ENCODE measurements around the gene CSH1.

Gene CSH1

GRCh38 chr17:63939884-63940283, 43.5 kb upstream of the CSH1 start:
- no peak for DNase-seq (ENCODE audit: low read depth, low spot score)
- H3K9me3 ChIP-seq (ENCODE audit: low read depth, low read length), result no peaks in the 10 kb centered on the region
- H3K9ac ChIP-seq (ENCODE audit: insufficient read length), result no peak overlapping the region
- H3K27ac ChIP-seq, result no peak overlapping the region
- no peaks in the 10 kb centered on the region for H3K36me3 ChIP-seq (ENCODE audit: insufficient read depth, low read length)
- H3K4me3 ChIP-seq, result no peak overlapping the region
- no peak for TF ChIP-seq EZH2 (IDR thresholded peaks at IDR 0.05)
- TF ChIP-seq POLR2AphosphoS5 (IDR thresholded peaks at IDR 0.05; ENCODE audit: borderline replicate concordance, low read depth, low read length), result no peak
- no peak for TF ChIP-seq FOXP2 (optimal IDR thresholded peaks at IDR 0.05; ENCODE audit: control extremely low read depth, extremely low read length, insufficient read depth)

- Histone ChIP-seq H3K9ac (ENCODE audit: insufficient read length) (no peak overlapping the region), H3K4me3 (no peak overlapping the region), H3K9me3 (ENCODE audit: low read depth, low read length) (no peaks in the 10 kb centered on the region), H3K27ac (no peak overlapping the region), H3K36me3 (ENCODE audit: insufficient read depth, low read length) (no peaks in the 10 kb centered on the region)
- DNase-seq (ENCODE audit: low read depth, low spot score), result no peak
- TF ChIP-seq EZH2 (IDR thresholded peaks at IDR 0.05), result no peak
- TF ChIP-seq POLR2AphosphoS5 (IDR thresholded peaks at IDR 0.05; ENCODE audit: borderline replicate concordance, low read depth, low read length), result no peak
- TF ChIP-seq FOXP2 (optimal IDR thresholded peaks at IDR 0.05; ENCODE audit: control extremely low read depth, extremely low read length, insufficient read depth), result no peak
Measured at GRCh38 chr17:63939401-63939800, 43.0 kb upstream of the CSH1 start.

GRCh38 chr17:63937920-63938319, 41.5 kb upstream of the CSH1 start:
- no peaks in the 10 kb centered on the region for H3K36me3 ChIP-seq (ENCODE audit: insufficient read depth, low read length)
- H3K27ac ChIP-seq, result no peak overlapping the region
- H3K9ac ChIP-seq (ENCODE audit: insufficient read length), result no peak overlapping the region
- DNase-seq (ENCODE audit: low read depth, low spot score), result no peak
- H3K4me3 ChIP-seq, result no peak overlapping the region
- TF ChIP-seq POLR2AphosphoS5 (IDR thresholded peaks at IDR 0.05; ENCODE audit: borderline replicate concordance, low read depth, low read length) (no peak), EZH2 (IDR thresholded peaks at IDR 0.05) (no peak), FOXP2 (optimal IDR thresholded peaks at IDR 0.05; ENCODE audit: control extremely low read depth, extremely low read length, insufficient read depth) (no peak)
- no peaks in the 10 kb centered on the region for H3K9me3 ChIP-seq (ENCODE audit: low read depth, low read length)

GRCh38 chr17:63937319-63937718, 40.9 kb upstream of the CSH1 start:
- TF ChIP-seq EZH2 (IDR thresholded peaks at IDR 0.05) (no peak), POLR2AphosphoS5 (IDR thresholded peaks at IDR 0.05; ENCODE audit: borderline replicate concordance, low read depth, low read length) (no peak), FOXP2 (optimal IDR thresholded peaks at IDR 0.05; ENCODE audit: control extremely low read depth, extremely low read length, insufficient read depth) (no peak)
- DNase-seq (ENCODE audit: low read depth, low spot score), result no peak
- Histone ChIP-seq H3K4me3 (no peak overlapping the region), H3K9ac (ENCODE audit: insufficient read length) (no peak overlapping the region), H3K27ac (no peak overlapping the region), H3K9me3 (ENCODE audit: low read depth, low read length) (no peaks in the 10 kb centered on the region), H3K36me3 (ENCODE audit: insufficient read depth, low read length) (no peaks in the 10 kb centered on the region)

DNA sequence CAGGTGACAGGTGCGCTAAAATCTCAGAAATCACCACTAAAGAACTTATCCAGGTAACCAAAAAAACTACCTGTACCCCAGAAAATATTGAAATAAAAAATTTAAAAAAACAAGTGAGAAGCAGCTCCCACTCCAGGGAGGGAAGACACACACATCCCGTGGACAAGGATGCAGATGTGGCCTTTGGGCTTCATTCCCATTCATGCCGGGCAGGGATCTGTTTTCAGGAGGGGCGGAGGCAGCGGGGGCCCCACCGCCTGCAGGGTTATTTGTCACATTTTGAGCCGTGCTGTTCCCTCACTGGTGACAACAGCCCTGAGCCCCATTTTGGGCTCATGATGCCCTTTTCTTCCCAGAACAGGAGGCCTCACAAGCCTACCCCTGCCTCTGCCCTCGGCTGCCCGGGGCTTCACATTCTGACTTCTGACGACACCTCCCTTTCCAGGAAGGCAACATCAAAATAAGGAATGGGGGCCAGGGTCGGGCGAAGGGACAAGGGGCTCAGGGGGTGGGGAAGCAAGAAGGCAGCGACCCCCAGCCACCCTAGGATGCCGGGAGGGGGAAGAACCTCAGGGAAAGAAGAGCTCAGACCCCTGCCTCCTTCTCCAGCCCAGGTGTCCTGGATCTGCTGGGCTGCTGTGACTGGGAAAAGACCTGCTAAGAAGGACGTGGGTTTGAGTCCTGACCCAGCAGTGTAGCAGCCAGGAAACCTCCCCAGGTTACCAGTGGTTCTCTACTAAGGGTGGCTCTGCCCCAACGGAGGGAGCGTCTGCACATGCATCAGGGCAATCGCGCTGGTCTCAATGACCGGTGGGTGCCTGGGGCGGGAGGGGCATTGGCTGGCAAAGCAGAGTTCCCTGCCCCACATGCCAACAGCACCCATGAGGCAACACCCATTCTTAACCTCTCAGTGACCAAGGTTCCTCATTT, 38.1 kb upstream of the CSH1 start:
- Histone ChIP-seq H3K36me3 (ENCODE audit: insufficient read depth, low read length) (no peaks in the 10 kb centered on the region), H3K9me3 (ENCODE audit: low read depth, low read length) (no peaks in the 10 kb centered on the region), H3K27ac (no peak overlapping the region), H3K9ac (ENCODE audit: insufficient read length) (no peak overlapping the region), H3K4me3 (no peak overlapping the region)
- DNase-seq (ENCODE audit: low read depth, low spot score), result no peak
- TF ChIP-seq FOXP2 (optimal IDR thresholded peaks at IDR 0.05; ENCODE audit: control extremely low read depth, extremely low read length, insufficient read depth), result no peak
- TF ChIP-seq POLR2AphosphoS5 (IDR thresholded peaks at IDR 0.05; ENCODE audit: borderline replicate concordance, low read depth, low read length), result no peak
- TF ChIP-seq EZH2 (IDR thresholded peaks at IDR 0.05), result no peak

DNA sequence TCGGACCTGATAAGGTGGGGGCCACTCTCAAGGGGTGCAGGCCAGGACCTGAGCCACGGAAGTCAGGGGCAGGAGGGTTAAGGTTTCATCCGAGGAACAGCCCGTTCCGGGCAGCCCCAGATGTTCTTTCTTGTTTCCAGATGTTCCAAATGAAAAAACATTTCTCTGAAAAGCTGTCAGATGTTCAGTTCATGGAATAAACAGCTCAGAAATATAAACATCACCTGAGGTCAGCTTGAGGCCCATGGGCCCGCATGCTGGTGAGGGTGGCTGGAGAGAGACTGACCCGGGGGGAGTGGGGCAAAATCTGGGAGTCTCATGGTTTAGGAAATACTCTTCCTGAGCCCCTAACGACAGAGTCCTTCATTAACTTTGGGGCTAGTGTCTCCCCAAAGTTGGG, 37.2 kb upstream of the CSH1 start:
- TF ChIP-seq EZH2 (IDR thresholded peaks at IDR 0.05) (no peak), POLR2AphosphoS5 (IDR thresholded peaks at IDR 0.05; ENCODE audit: borderline replicate concordance, low read depth, low read length) (no peak), FOXP2 (optimal IDR thresholded peaks at IDR 0.05; ENCODE audit: control extremely low read depth, extremely low read length, insufficient read depth) (no peak)
- DNase-seq (ENCODE audit: low read depth, low spot score), result no peak
- H3K27ac ChIP-seq, result no peak overlapping the region
- H3K4me3 ChIP-seq, result no peak overlapping the region
- no peaks in the 10 kb centered on the region for H3K9me3 ChIP-seq (ENCODE audit: low read depth, low read length)
- H3K36me3 ChIP-seq (ENCODE audit: insufficient read depth, low read length), result no peaks in the 10 kb centered on the region
- no peak overlapping the region for H3K9ac ChIP-seq (ENCODE audit: insufficient read length)

- H3K9me3 ChIP-seq (ENCODE audit: low read depth, low read length), result no peaks in the 10 kb centered on the region
- H3K4me3 ChIP-seq, result no peak overlapping the region
- TF ChIP-seq FOXP2 (optimal IDR thresholded peaks at IDR 0.05; ENCODE audit: control extremely low read depth, extremely low read length, insufficient read depth) (no peak), POLR2AphosphoS5 (IDR thresholded peaks at IDR 0.05; ENCODE audit: borderline replicate concordance, low read depth, low read length) (no peak), EZH2 (IDR thresholded peaks at IDR 0.05) (no peak)
- no peaks in the 10 kb centered on the region for H3K36me3 ChIP-seq (ENCODE audit: insufficient read depth, low read length)
- no peak overlapping the region for H3K27ac ChIP-seq
- no peak for DNase-seq (ENCODE audit: low read depth, low spot score)
- H3K9ac ChIP-seq (ENCODE audit: insufficient read length), result no peak overlapping the region
Measured at GRCh38 chr17:63932721-63933120, 36.3 kb upstream of the CSH1 start.

GRCh38 chr17:63931981-63932561, 35.7 kb upstream of the CSH1 start, which contains the start of gene CD79B:
Gene CD79B (minus strand): TSS chr17:63932331. CDS start chr17:63932261, 70 bp downstream.
- H3K9me3 ChIP-seq (ENCODE audit: low read depth, low read length), result no peaks in the 10 kb centered on the region
- TF ChIP-seq POLR2AphosphoS5 (IDR thresholded peaks at IDR 0.05; ENCODE audit: borderline replicate concordance, low read depth, low read length), result no peak
- no peak for TF ChIP-seq FOXP2 (optimal IDR thresholded peaks at IDR 0.05; ENCODE audit: control extremely low read depth, extremely low read length, insufficient read depth)
- no peak within 1 kb of the TSS for H3K9ac ChIP-seq (ENCODE audit: insufficient read length)
- DNase-seq (ENCODE audit: low read depth, low spot score), result no peak
- H3K27ac ChIP-seq, result no peak within 1 kb of the TSS
- H3K4me3 ChIP-seq, result no peak within 1 kb of the TSS
- H3K36me3 ChIP-seq (ENCODE audit: insufficient read depth, low read length), result no peaks in the 10 kb centered on the region

All from SK-N-MC (cell line).